Esophagus mucosa (tissue), 1 donor: ENCODE data around the gene DCAF16. TPM values are rescaled to one million over a fixed set of nuclear protein-coding genes. Genes with fewer than 3 reads are reported as not detected.

Experiments used
- total RNA-seq: library from RNA; stranded (reverse); gene quantifications from one replicate; pipeline ENCODE4 v1.2.4, GENCODE V29; 2023
- donor health status: DM: yes; HTN: yes; CAD: no.

The DCAF16 gene
- total RNA-seq, 1 donor from 2014 or later, result 17.7 TPM

Other genes starting within 250 kb of the DCAF16 start
- gene LAP3, start 233.6 kb downstream of the DCAF16 start, total RNA-seq, result 32.9 TPM
- gene MED28, start 196.1 kb downstream of the DCAF16 start, total RNA-seq, result 34.4 TPM
- 0.16 TPM for gene FAM184B, start 29.1 kb downstream of the DCAF16 start, total RNA-seq
- gene NCAPG, start 222 bp upstream of the DCAF16 start, total RNA-seq, result 13.3 TPM
- gene LCORL, start 211.0 kb upstream of the DCAF16 start, total RNA-seq, result 10.0 TPM